ENCODE measurements around the gene ACTC1. TPM values are rescaled to one million over a fixed set of nuclear protein-coding genes. Genes with fewer than 3 reads are reported as not detected.

The ACTC1 gene
- total RNA-seq, 2 donors from 2014 or later = 0.12 to 0.92 TPM

GRCh38 chr15:34802803-34803750 lies 7.7 kb upstream of the ACTC1 start:
- DNase-seq = no peak
- no peak for ATAC-seq
- intact Hi-C loops (cut with DNase I, micrococcal nuclease) = no loop called here

- intact Hi-C loops (cut with DNase I, micrococcal nuclease) = no loop called here
- ATAC-seq (no peak), DNase-seq (no peak)
These were observed 7.0 kb upstream of the ACTC1 start for GRCh38 chr15:34802371-34802770.

- intact Hi-C loops (cut with DNase I, micrococcal nuclease) = no loop called here
- no peak for DNase-seq
- no peak for ATAC-seq
These were observed 4.1 kb upstream of the ACTC1 start for GRCh38 chr15:34799149-34800101.

- ATAC-seq (no peak), DNase-seq (no peak)
- intact Hi-C loops (cut with DNase I, micrococcal nuclease) = no loop called here
These were observed 1.6 kb upstream of the ACTC1 start for GRCh38 chr15:34796847-34797435.

DNA sequence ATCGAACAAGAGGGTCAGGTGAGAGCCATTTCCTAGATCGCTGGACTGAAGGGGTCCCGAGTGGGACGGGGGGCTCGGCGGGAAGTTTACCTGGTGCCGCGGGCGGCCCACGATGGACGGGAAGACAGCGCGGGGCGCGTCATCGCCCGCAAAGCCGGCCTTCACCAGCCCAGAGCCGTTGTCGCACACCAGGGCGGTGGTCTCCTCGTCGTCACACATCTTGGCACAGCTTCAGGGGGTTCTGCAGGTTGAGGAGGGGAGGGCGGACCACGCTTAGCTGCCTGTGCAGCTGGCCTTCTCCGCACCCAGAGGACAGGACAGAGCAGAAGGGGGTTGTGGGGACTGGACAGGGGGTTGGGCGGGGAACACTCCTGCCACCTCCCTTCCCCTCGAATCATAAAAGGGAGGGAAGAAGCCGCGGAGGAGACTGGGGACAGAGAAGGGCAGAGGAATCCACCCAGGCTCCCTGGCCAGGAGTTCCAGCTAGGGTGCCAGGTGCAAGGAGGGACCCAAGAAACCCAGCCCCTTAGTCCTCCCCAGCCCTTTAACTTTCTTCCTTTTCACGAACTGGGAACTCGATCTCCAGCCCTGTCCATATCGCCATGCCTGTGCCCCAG lies 651 bp downstream of the ACTC1 start:
- no peak for DNase-seq
- no peak for ATAC-seq
- intact Hi-C loops (cut with DNase I, micrococcal nuclease) = no loop called here

- intact Hi-C loops (cut with DNase I, micrococcal nuclease) = no loop called here
- ATAC-seq (no peak), DNase-seq (no peak)
These were observed 1.4 kb downstream of the ACTC1 start for GRCh38 chr15:34793901-34794300.

GRCh38 chr15:34793071-34793470 lies 2.3 kb downstream of the ACTC1 start:
- ATAC-seq (no peak), DNase-seq (no peak)
- intact Hi-C loops (cut with DNase I, micrococcal nuclease) = no loop called here

DNA sequence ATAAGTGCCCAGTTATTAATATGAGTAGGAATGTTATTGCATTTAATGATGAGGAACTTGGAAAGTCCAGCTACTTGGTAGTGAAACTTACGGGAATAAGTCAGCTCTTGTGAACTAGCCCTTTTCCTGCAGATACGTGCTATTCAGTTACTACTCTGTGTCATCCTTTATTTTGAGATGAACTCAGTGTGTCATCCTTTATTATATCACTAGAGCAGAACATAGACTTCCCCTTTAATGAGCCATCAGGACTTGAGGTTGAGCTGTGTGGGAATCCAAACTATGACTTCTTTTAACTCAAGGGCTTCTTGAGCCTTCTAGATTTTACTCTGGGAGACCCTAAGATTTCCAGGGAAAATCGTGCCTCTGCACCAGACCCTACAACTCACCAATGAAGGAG lies 3.6 kb downstream of the ACTC1 start:
- intact Hi-C loops (cut with DNase I, micrococcal nuclease) = no loop called here
- ATAC-seq = no peak

GRCh38 chr15:34790121-34790520 lies 5.2 kb downstream of the ACTC1 start:
- ATAC-seq (no peak), DNase-seq (no peak)
- intact Hi-C loops (cut with DNase I, micrococcal nuclease) = no loop called here

More for the DNA sequence above, 3.6 kb downstream of the ACTC1 start:
- DNase-seq = no peak

- intact Hi-C loops (cut with DNase I, micrococcal nuclease) = no loop called here
- DNase-seq (no peak), ATAC-seq (no peak)
These were observed 6.0 kb downstream of the ACTC1 start for GRCh38 chr15:34789326-34789725.

DNA sequence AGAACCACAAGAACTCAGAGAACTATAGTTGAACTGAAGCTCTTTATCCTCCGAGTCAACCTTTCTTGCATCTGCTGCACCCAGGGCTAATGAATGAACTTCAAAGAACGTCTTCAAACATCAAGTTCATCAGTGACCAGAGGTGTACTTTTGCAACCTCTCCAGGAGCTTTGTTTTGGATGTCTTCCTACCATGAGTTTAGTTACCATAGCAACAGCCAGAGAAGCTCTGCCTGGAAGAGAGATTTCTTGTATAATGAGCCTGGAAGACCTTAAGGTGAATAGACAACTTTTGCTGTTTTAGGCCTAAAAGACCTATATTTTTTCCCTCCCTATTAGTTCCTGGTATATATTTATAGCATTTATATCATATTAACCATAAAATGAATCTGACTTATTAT lies 9.1 kb downstream of the ACTC1 start:
- DNase-seq (no peak), ATAC-seq (no peak)
- intact Hi-C loops (cut with DNase I, micrococcal nuclease) = no loop called here

DNA sequence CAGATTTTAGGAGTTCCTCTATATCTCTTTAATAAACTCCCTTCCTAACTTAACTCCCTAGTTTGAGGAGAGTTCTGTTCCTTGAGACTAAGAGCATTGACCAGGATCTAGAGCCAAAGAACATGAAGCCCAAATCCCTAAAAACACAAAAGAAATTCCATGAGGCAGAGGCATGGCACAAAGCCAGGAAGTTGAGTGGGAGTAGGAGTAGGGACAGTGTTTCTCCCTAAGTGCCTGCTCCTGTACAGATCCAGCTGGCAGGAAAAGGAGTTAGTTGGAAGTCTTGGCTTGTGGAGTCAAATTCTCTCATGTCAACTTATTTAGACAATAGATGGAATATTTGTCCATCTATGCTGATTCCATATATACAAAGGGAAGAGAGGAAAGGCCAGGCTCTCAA lies 11.4 kb downstream of the ACTC1 start:
- DNase-seq = no peak
- intact Hi-C loops (cut with DNase I, micrococcal nuclease) = no loop called here
- no peak for ATAC-seq

DNA sequence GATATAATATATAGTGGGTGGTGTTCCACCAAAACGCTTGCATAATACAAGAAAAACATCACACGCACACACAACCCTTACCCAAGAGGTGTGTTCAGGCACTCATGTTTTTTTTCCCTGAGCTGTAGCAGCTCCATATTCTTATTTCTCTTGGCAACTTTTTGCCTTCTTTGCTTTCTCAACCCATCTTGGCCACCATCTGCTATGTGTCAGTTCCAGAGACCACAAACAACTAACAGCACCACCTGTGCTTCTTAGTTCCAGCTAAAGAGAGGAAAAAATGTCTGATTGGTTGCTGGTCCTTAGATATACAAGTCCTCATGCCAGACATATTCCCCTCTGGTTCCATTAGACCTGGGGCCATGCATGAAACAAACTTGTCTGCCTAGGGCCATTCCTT lies 11.9 kb downstream of the ACTC1 start:
- ATAC-seq (no peak), DNase-seq (no peak)
- intact Hi-C loops (cut with DNase I, micrococcal nuclease) = no loop called here

GRCh38 chr15:34782901-34783300 lies 12.4 kb downstream of the ACTC1 start:
- ATAC-seq (peak; percentile 60), DNase-seq (no peak)
- intact Hi-C loops (cut with DNase I, micrococcal nuclease) = no loop called here

GRCh38 chr15:34780725-34781124 lies 14.6 kb downstream of the ACTC1 start:
- intact Hi-C loops (cut with DNase I, micrococcal nuclease) = no loop called here
- DNase-seq (no peak), ATAC-seq (no peak)

DNA sequence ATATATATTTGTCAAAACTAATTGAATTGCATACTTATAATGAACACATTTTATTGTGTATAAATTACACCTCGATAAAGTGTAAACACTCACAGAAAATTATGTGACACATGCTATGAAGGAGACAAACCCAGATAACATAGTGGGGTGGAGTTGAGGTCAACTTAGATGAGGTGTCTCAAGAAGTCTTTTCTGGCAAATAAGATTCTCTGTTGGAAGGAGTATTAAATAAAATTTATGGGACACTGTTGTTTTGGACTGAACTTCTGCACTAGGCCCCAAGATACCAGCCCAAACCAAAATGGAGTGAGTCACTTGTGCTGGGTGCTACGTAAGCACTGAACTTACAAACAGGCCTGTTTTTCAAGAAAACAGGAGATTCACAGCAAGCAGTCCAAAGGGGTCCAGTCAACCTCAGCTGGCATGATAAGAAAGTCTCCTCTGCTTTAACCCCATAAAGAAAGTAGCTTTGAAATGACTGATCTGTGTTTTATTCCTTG lies 18.7 kb downstream of the ACTC1 start:
- intact Hi-C loops (cut with DNase I, micrococcal nuclease) = no loop called here
- ATAC-seq (no peak), DNase-seq (no peak)

- ATAC-seq (no peak), DNase-seq (no peak)
- intact Hi-C loops (cut with DNase I, micrococcal nuclease) = no loop called here
These were observed 21.4 kb downstream of the ACTC1 start for GRCh38 chr15:34773917-34774316.

- intact Hi-C loops (cut with DNase I, micrococcal nuclease) = no loop called here
- no peak for ATAC-seq
- DNase-seq = no peak
These were observed 22.3 kb downstream of the ACTC1 start for GRCh38 chr15:34773013-34773412.

- ATAC-seq (no peak), DNase-seq (no peak)
- intact Hi-C loops (cut with DNase I, micrococcal nuclease) = no loop called here
These were observed 23.0 kb downstream of the ACTC1 start for GRCh38 chr15:34772312-34772711.
